ENCODE data around the gene TSN. TPM values are rescaled to one million over a fixed set of nuclear protein-coding genes. Genes with fewer than 3 reads are reported as not detected.
"Not testable (repeated sequence)": the region's sequence is repeated elsewhere in the genome, so short reads cannot be mapped to it uniquely, and the experiment has no call there.

TSN gene
- total RNA-seq, 1 experiment from 2014 or later = 60.7 TPM

GRCh38 chr2:121816797-121817196 lies 61.3 kb downstream of the TSN start:
- ChIA-PET CTCF (no interaction called here), POLR2A (no interaction called here)
- no TSS peak for BruUV-seq (replicated peaks)
- H3K4me3 Mint-ChIP-seq (ENCODE audit: unreplicated experiment) = no peak overlapping the region
- DNase-seq (ENCODE audit: unreplicated experiment) = no peak
- TF ChIP-seq CTCF (IDR thresholded peaks at IDR 0.05; ENCODE audit: unreplicated experiment) = no peak
- H3K27me3 Mint-ChIP-seq (ENCODE audit: insufficient read depth, unreplicated experiment) = no peaks in the 10 kb centered on the region
- H3K27ac Mint-ChIP-seq (ENCODE audit: low read depth, unreplicated experiment) = no peak overlapping the region
- H3K36me3 Mint-ChIP-seq (ENCODE audit: insufficient read depth, unreplicated experiment) = no peaks in the 10 kb centered on the region
- H3K9me3 Mint-ChIP-seq (ENCODE audit: unreplicated experiment) = no peaks in the 10 kb centered on the region
- intact Hi-C loops (cut with micrococcal nuclease) = no loop called here
- no peaks in the 10 kb centered on the region for H3K4me1 Mint-ChIP-seq (ENCODE audit: insufficient read depth, unreplicated experiment)

GRCh38 chr2:121817304-121817703 lies 61.9 kb downstream of the TSN start:
- CTCF ChIA-PET = interaction anchor here (0.6 kb wide), 1 partner anchor 633 kb away, joined by 3 read pairs; no protein-coding TSS in a partner anchor
- H3K27ac Mint-ChIP-seq (ENCODE audit: low read depth, unreplicated experiment); POLR2A ChIA-PET: not testable (repeated sequence)

More at GRCh38 chr2:121817304-121817703, 61.9 kb downstream of the TSN start:
- H3K4me3 Mint-ChIP-seq (ENCODE audit: unreplicated experiment); H3K27me3 Mint-ChIP-seq (ENCODE audit: insufficient read depth, unreplicated experiment); intact Hi-C loops (cut with micrococcal nuclease); BruUV-seq (replicated peaks); H3K4me1 Mint-ChIP-seq (ENCODE audit: insufficient read depth, unreplicated experiment); DNase-seq (ENCODE audit: unreplicated experiment); H3K9me3 Mint-ChIP-seq (ENCODE audit: unreplicated experiment); H3K36me3 Mint-ChIP-seq (ENCODE audit: insufficient read depth, unreplicated experiment): not testable (repeated sequence)

Other genes starting within 250 kb of the TSN start
- gene RNU4ATAC, start 224.8 kb upstream of the TSN start, total RNA-seq (2022) = not detected in 2 replicates
- 76.5 and 81.9 TPM in 2 replicates for gene CLASP1, start 106.2 kb upstream of the TSN start, total RNA-seq (2022)
- 111 and 171 TPM in 2 replicates for gene NIFK, start 18.8 kb upstream of the TSN start, total RNA-seq (2022)